Mesothelial cell of epicardium (in vitro differentiated cells): Measurements from ENCODE around the gene SRPRB. TPM values are rescaled to one million over a fixed set of nuclear protein-coding genes. Genes with fewer than 3 reads are reported as not detected.

ENCODE experiments used
- DNase-seq, 2 experiments: peaks; one replicate each; pipeline ENCODE4 v3.0.0; 2021; ENCODE audit warnings: low spot score in 2 of 2; ENCODE audit not compliant: unreplicated experiment in 2 of 2
- H3K27ac Mint-ChIP-seq: 2 replicates; pipeline ENCODE4 v1.8.0; 2021; ENCODE audit warnings: mixed read lengths
- H3K27me3 Mint-ChIP-seq: 2 replicates; pipeline ENCODE4 v1.8.0; 2021; ENCODE audit warnings: low read depth, mixed read lengths
- H3K36me3 Mint-ChIP-seq: 2 replicates; pipeline ENCODE4 v1.8.0; 2021; ENCODE audit warnings: mixed read lengths
- H3K4me1 Mint-ChIP-seq: 2 replicates; pipeline ENCODE4 v1.8.0; 2021; ENCODE audit warnings: mixed read lengths
- H3K4me3 Mint-ChIP-seq: 2 replicates; pipeline ENCODE4 v1.8.0; 2021; ENCODE audit warnings: mild to moderate bottlenecking, moderate library complexity, mixed read lengths
- H3K9me3 Mint-ChIP-seq: 2 replicates; pipeline ENCODE4 v1.8.0; 2021; ENCODE audit warnings: mixed read lengths
- total RNA-seq: library from RNA; stranded (reverse); gene quantifications from 3 replicates; pipeline ENCODE4 v1.2.1, GENCODE V29; 2021
- TF ChIP-seq, protein P1 (sequence below): fragments of 200-600 bp; sonication (generic); IDR thresholded peaks from one replicate; pipeline ENCODE4 v1.5.0; 2021; ENCODE audit warnings: antibody characterized with exemption; ENCODE audit not compliant: unreplicated experiment

SRPRB gene
- total RNA-seq, 1 donor from 2014 or later, result 42.5 TPM

DNA sequence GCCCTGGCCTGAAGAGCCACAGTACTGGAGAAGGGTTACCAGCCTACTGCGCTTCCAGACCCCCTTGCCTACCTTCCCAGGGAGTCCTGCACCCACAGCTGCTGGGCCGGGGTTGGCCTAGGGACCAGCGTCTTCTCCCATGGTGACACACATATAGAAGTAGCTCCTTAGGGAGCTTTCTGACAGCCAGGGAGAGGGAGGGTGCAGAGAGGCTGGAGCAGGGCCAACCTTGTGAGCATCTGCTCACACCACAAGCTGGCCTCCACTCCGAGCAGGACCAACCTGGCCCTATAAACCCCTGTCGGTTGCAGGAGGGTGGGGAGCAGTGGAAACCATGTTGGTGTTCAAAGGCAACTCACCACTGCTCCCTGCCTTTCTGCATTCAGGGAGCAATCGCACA is 35.2 kb downstream of the SRPRB start:
- Mint-ChIP-seq H3K27me3 (no peaks in the 10 kb centered on the region), H3K4me1 (no peaks in the 10 kb centered on the region), H3K27ac (no peak overlapping the region), H3K9me3 (peaks cover 6% of the 10 kb centered on the region), H3K36me3 (no peaks in the 10 kb centered on the region), H3K4me3 (no peak overlapping the region)
- TF ChIP-seq, protein P1, sequence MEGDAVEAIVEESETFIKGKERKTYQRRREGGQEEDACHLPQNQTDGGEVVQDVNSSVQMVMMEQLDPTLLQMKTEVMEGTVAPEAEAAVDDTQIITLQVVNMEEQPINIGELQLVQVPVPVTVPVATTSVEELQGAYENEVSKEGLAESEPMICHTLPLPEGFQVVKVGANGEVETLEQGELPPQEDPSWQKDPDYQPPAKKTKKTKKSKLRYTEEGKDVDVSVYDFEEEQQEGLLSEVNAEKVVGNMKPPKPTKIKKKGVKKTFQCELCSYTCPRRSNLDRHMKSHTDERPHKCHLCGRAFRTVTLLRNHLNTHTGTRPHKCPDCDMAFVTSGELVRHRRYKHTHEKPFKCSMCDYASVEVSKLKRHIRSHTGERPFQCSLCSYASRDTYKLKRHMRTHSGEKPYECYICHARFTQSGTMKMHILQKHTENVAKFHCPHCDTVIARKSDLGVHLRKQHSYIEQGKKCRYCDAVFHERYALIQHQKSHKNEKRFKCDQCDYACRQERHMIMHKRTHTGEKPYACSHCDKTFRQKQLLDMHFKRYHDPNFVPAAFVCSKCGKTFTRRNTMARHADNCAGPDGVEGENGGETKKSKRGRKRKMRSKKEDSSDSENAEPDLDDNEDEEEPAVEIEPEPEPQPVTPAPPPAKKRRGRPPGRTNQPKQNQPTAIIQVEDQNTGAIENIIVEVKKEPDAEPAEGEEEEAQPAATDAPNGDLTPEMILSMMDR, result no peak
- no peak for DNase-seq

DNA sequence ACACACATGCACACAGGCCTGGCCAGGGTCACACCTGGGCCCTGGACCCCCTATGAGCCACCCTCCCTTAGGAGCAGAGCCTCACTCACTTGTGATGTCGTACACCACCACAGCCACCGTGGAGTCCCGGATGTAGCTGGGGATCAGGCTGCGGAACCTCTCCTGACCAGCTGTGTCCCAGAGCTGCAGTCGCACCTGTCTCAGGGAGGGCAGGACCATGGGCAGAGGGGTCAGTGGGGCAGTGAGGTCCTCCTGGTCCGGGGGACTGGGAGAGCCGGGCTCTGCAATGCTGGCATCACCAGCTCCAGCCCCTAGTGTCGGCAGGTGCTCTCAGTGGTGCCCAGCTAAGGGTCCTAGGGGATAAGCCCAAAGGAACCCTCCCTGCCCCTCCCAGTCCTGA is 35.6 kb downstream of the SRPRB start:
- Mint-ChIP-seq H3K27me3 (no peaks in the 10 kb centered on the region), H3K27ac (no peak overlapping the region), H3K4me1 (no peaks in the 10 kb centered on the region), H3K4me3 (no peak overlapping the region), H3K36me3 (no peaks in the 10 kb centered on the region), H3K9me3 (peaks cover 6% of the 10 kb centered on the region)
- TF ChIP-seq, protein P1, result no peak
- no peak for DNase-seq

DNA sequence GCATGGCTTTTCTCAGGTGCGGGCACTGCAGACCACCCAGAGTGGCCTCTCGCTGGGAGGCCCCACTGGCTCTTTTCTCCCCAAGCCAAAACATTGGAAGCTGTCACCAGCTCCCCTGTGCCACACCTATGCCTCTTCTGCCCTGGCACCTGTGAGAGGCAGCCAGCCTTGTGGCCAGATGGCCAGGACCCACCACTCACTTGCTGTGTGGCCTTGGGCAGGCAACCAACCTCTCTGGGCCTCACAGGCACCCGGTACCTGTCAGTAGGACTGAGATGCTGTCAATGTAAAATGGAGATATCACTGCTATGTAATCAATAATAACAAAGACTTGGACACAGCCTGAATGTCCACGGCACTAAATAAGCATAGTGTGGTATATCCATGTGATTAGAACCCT is 36.5 kb downstream of the SRPRB start:
- Mint-ChIP-seq H3K36me3 (peaks cover 1% of the 10 kb centered on the region), H3K27me3 (no peaks in the 10 kb centered on the region), H3K4me3 (no peak overlapping the region), H3K4me1 (no peaks in the 10 kb centered on the region), H3K9me3 (peaks cover 6% of the 10 kb centered on the region), H3K27ac (no peak overlapping the region)
- no peak for DNase-seq
- TF ChIP-seq, protein P1, result no peak

DNA sequence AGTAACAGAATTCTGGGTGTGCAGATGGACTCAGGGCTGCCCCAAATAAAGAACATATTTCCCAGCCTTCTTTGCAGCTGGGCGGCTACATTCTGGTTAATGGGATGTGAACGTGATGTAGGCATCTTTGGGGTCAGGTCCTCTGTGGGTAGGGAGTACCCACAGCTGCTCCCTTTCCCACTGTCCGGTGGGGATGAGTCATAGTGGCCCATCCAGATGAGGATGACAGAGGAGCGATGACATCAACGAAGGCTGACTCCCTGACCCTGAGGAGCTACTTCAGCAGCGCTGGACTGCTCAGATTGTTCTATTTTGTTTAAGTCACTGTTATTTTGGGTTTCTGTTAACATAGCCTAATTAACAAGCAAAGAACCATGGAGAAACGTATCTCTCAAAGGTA is 38.0 kb downstream of the SRPRB start:
- H3K27ac Mint-ChIP-seq, result no peak overlapping the region
- TF ChIP-seq, protein P1, result no peak
- no peak for DNase-seq
- H3K9me3 Mint-ChIP-seq, result peaks cover 6% of the 10 kb centered on the region
- peaks cover 1% of the 10 kb centered on the region for H3K36me3 Mint-ChIP-seq
- H3K4me1 Mint-ChIP-seq, result no peaks in the 10 kb centered on the region
- no peaks in the 10 kb centered on the region for H3K27me3 Mint-ChIP-seq
- H3K4me3 Mint-ChIP-seq, result no peak overlapping the region

DNA sequence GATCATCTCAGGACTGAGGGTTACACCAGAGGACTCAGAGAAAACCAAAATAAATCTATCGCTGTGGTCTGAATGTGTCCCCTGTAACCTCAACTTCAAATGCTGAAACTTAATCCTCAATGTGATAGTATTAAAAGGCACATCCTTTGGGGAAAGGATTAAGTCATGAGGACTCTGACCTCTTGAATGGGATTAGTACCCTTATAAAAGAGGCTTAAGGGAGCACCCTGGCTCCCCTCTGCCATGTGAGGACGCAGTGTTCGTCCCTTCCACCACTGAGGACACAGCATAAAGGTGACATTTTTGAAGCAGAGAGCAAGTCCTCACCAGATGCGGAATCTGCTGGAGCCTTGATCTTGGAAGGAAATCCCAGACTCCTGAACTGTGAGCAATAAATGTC is 39.5 kb downstream of the SRPRB start:
- Mint-ChIP-seq H3K36me3 (peaks cover 1% of the 10 kb centered on the region), H3K27ac (no peak overlapping the region), H3K9me3 (peaks cover 8% of the 10 kb centered on the region), H3K4me3 (no peak overlapping the region), H3K27me3 (no peaks in the 10 kb centered on the region), H3K4me1 (no peaks in the 10 kb centered on the region)
- DNase-seq, result no peak
- TF ChIP-seq, protein P1, result no peak

DNA sequence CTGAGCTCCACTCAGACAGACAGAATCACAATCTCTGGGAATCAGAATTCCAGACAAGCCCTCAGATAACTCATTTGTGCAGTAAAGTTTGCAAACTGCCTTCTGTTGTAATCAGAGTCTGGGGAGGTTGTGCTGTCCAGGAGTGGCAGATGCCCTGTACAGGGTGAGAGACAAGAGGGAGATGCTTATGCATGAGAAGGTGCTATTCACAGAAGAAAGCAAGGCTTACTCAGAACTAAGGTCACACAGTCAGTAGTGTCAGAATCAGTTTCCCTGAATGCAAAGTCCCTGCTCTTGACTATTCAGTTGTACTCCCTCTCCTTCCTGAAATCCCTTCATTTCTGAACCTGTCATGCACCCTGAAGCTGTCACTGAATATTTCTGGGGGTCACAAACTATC is 43.7 kb downstream of the SRPRB start:
- peaks cover 20% of the 10 kb centered on the region for H3K9me3 Mint-ChIP-seq
- TF ChIP-seq, protein P1, result no peak
- peaks cover 1% of the 10 kb centered on the region for H3K36me3 Mint-ChIP-seq
- no peaks in the 10 kb centered on the region for H3K27me3 Mint-ChIP-seq
- no peak for DNase-seq
- no peak overlapping the region for H3K27ac Mint-ChIP-seq
- H3K4me1 Mint-ChIP-seq, result no peaks in the 10 kb centered on the region
- no peak overlapping the region for H3K4me3 Mint-ChIP-seq
